Iris pigment epithelial cell (primary cell): Measurements from ENCODE around the gene DTYMK.
A peak's percentile ranks its signal among the peaks of the same experiment; 100 is the strongest.

Source experiments
- DNase-seq: peaks from one replicate; pipeline ENCODE4 v3.0.0-alpha.2; 2011; ENCODE audit warnings: low read depth

The DTYMK gene

DNA sequence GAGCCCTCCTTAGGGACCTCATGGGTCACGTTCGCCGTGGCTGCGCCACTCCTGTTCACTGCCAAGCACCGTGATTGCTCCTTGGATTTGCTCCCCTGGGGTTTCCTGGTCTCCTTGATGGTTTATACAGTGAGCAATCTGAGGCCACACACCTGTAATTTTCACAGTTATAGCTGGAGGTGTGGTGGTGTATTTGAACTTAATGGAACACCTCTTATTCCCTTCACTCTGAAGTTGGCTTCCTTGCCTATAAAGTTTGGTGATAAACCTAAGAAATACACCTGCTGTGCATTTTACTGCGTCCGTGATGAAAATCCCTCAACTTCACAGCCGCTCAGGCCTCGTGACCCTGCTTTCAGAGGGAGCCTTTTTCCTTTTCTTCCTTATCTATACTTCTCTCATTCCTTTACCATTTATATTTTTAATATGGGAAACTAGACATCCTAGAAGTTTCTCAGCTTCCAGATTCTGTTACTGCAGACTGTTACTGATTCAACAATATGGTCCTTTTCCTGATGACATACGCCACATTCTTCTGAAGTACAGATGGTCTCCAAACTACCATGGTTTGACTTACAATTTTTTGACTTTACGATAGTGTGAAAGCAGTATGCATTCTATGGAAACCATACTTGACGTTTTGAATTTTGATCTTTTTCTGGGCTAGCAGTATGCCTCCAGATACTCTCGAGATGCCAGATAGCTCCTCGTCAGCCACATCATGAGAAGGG lies 40.5 kb downstream of the DTYMK start:
- no peak for DNase-seq

DNA sequence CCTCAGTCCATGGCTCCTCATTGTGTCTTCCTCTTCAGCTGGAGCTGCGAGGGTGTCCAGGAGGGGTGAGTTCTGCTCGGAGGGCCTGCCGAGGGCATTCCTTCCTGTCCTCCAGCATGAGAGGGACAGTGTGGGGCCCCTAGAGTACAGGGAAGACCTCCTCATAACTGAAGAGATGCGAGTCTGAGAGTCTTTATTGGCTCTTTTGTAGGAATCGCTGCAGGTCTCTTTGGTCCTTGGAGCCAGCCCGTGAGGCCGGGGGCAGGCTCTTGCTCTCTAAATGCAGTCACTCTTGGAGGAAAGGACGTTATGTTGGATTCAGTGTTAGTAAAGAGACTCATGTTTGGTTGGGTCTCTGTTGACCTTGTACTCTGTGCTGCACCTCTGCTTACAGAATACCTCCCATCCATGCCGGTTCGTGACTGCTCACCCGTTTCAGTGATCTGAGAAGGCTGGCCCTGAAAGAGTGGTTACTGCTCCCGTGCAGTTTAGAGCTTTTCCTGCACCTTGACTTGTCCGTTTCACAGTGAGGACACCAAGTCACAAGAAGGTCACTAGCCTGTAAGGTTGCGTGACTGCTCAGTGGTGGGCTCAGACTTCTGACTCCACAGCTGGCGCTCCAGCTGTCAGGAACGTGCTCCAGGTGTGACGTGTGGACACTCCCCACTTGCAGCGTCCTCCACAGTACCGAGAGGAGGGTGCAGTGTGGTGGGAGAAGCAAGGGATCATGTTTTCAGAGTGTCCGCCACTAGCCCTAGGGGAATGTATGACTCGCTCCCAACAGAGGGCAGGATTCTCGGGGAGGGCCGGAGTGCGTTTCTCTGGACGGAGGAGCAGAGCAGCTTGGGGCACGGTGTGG lies 41.3 kb downstream of the DTYMK start:
- no peak for DNase-seq

DNA sequence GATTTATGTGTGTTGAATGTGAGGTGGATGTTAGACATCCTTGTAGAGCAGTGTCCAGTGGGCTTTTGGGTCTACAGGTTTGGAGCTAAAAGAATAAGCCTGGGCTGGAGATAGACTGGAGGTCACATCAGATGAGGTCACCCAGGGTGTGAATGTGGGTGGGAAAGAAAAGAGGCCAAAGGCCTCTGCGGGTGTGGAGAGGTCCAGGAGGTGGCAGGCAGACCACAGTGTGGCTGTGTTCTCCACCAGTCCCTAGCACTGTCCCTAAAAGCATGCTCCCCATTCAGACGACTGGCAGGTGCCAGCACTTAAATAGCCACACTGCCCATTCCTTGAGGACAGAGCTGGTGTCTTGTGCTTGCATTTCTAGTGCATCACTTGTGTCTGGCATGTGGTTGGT lies 45.0 kb downstream of the DTYMK start:
- no peak for DNase-seq

DNA sequence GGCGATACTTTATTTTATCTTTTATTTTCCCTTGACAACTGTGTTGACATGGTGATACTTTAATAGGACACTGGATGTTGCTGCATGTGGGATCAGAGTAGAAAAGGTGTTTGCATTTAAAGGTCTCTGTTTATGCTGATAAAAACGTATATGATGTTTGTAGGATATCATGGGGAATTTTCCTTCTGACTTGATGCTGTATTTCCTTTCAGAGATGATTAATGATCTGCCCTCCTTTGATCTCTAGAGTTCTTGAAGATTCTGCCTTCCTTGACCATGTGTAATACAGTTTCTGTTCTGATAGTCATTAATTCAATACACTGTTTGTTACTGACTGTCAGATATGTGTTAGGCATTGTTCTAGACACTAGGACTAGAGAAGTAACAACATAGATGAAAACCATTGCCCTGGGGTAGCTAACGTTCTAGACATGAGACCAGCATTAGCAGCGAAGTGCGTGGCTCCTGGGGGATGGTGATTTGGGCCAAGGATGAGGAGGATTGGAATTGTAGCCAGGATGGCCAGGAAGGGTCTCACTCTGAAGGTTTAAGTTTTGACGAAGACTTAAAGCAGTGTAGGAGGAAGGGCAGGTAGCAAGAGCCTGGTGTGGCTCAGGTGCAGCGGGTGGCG lies 46.3 kb downstream of the DTYMK start:
- no peak for DNase-seq

DNA sequence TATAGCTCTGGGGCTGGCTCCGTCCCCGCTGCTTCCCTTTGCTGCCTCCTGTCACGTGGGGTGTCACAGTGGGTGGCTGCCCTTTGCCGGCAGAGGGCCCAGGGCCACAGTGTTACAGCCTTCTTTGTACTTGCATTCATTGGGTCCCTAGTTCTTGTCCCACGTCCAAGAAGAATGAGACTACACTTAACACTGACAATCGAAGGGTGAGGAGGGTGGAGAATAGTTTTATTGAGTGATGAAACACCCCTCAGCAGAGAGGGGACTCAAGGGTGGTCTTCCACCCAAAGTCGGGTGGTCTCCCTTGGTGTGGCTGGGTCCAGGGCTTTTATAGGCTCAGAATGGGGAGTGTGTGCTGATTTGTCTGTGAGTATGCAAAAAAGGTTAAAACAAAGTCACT lies 47.2 kb downstream of the DTYMK start:
- DNase-seq, result no peak

DNA sequence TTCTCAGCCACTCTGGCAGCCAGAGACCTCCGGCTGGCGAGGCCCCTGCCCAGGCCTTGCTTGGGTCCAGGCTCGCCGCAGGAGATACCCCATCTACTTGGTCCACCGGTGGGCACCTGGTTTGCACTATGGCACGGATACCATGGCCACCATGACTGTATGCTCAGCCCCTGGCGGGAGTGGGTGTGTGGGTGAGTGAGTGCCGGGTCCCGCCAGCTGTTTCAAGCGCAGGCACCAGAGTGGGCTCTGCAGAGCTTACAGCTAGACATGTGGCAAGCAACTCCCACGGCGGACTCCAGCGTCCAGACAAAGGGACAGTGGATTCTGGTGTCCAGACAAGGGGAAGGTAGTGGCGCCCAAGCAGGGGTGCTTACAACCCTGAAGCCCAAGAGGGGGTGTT lies 47.7 kb downstream of the DTYMK start:
- DNase-seq, result no peak

DNA sequence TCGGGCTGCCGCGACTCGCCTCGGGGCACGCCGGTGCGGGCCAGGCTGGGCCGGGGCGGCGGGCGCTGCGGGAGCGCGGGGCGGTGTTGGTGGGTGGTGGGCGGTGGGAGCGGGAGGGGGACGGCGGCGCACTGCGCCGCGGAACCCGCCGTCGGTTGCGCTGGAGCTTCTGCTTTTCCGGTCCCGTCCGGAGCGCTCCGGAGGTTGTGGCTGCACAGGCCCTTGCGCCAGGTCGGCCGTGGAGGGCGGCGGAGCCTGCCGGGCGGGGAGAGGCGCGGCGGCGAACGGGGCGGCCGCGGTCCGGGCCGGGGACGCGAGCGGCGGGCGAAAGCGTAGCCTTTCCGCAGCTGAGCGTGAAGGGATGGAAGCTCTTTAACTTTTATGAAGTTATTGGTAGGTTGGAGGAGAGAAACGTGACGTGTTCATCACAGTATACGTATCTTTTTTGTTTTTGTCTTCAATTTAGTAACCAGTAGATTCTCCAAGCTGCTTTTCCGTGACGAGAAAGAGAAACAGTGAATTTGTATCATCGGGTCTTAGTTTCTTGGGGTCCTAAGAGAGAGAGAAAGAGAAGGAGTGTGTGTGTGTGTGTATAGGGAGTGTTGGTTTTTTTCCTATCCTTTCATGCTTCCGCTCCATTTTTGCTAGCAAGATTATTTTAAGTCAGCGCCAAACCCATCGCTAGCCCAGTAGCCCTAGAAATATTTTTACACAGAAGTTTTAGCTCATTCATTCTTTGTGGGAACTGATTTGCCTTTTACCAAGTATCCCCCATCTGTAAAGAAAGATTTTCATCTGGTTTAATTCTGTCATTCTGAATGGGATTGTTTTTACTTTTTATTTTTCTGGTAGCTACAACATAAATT lies 48.6 kb downstream of the DTYMK start:
- peak; percentile 33 for DNase-seq

DNA sequence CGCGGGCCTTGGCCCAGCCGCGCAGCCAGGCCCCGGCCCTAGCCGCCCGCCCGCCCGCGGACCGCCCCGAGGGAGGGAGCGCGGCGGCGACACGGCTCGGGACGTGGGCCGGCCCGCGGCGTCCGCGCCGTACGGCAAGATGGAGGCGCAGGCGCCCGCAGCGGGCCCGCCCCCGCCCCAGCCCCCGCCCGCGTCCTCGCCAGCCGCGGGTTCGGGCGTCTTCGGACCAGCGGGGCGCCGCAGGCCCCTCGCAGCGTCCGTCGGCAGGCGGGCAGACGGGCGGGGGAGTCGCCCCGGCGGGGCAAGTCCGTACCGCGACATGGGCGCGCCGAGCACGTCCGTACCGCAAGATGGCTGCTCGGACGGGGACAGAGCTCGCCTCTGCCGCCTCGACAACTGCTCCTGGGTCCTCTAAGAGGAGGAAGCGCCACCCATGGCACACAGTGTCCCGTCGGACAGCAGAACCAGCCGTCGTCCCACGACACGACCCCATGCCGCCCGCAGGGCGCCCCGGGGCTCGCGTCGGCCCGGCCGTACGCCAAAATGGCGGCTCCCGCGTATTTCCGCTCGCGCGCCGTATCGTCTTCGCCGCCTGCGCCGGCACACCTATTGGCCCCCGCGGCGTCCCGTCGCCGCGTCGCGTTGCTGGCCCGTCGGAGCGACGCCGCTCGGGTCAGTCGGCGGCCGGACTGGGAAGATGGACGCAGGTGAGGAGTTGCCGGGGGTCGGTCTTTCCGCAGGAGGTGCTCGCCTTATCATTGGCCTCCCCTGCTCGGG lies 49.4 kb downstream of the DTYMK start, which contains the start of the genes ATG4B and THAP4:
ATG4B (plus strand) TSS at position 676 of the 777 bp plus-strand sequence; CDS start at position 698, 22 bp downstream.
THAP4 (minus strand) TSS at position 141 of the 777 bp plus-strand sequence. CDS start 141 bp downstream, outside the sequence.
- DNase-seq, result peak; percentile 86

DNA sequence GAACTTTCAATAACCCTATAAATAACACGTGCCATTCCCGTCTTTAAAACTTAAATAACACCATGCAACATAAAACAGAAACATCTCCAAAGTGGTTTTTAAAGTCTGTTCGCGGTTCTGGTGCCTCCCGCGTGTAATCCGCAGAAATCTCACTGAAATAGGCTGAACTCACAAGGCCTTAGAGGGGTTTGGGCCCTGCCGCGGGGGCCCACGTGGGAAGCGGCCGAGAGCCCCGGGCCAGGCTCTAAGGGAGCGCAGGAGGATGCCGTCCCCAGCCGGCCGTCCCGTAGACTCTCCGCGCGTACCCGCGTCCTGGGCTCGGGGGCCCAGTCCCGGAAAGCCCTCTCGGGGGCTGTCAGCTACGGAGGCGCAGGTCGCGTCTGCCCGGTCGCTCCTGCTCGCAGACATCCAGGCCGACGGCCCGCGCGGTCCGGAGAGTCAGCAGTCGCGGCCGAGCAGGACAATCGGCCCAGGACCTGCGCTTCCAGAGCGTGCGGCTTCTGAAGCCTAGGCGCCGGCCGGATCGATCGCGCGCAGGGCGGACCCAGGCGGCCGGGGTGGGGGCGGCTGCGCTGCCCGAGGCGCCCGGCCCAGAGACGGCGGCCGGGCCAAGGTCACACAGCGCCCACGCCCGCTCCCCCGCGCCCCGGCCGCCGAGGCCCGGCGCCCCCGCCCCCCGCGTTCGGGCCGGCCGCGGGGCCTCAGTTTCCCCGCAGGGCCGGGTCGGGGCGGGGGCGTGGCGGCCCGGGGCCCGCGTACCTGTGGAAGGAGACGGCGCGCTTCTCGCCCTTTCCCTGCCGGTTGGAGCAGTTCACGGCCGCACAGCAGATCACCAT lies 50.2 kb downstream of the DTYMK start:
- peak; percentile 48 for DNase-seq

DNA sequence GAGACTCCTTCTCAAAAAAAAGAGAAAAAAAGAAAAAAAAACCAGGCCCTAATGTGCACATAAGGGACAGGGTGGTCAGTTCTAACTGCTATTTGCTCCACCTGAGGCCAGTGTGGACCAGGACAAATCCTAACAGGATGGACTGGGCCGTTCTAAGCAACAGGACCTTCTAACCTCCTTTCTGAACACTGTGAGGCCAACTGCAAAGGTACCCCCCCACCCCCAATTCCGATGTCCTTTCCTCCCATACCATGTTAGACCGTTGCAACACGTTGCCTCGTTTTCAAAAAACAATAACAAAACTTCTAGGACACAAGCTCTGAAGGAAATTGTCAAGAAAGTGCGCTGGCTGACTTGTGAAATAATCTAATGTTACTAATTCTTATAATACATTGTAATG lies 50.9 kb downstream of the DTYMK start:
- DNase-seq, result peak; percentile 35

DNA sequence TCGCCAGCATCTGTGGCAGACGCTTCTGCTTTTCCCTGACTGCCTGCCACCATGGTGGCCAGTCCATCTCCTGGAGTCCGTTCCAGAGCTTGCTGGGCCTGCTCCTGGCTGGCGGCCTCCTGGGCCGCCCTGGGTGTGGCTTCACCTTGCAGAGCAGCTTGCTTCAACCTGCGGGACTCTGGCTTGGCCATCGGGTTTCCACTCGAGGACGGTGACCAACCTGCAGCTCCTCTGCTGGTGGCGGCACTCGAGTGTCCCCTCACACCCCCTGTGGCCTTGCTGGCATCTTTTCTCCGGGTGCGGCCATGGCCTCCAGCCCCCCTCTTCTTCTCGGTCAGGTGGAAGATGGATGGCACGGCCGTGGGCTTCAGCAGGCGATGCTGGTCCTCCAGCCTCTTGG lies 53.1 kb downstream of the DTYMK start:
- DNase-seq, result no peak

DNA sequence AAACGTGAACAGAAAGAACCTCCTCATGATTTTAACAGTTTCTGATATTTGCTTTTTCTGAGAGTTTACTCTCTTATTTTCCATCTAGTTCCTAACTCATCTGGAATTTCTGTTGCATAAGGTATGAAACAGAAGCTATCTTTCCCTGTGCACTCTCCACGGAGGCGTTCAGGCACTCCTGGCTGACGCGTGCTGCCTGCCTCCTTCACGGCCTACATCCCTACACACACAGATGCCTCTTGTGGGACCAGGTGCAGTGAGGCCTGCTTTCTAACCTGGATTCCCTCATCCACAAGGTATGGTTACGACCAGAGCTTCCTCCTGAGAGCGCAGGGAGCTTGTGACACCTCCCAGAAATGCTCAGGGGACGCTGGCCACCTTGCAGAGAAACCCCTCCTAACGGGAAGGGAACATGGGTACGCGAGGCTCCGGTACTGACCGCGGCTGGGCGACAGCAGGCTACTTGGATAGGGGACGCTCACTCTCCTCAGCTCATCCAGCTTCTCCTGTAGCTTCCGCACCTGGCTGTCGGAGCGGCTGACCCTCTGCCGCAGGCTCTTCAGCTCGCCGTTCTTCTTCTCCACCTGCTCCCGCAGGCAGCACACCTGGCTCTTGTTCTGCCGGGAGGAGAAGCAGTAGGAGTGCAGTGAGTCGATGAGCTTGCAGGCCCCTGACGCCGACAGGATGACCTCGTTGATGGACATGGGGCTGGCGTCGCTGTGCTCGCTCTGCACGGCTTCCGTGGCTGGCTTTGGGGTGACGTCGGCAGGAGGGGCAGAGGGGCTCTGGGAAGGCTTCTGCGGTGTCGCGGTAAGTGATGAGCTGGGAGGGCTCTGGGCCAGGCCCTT lies 53.9 kb downstream of the DTYMK start:
- DNase-seq, result no peak

DNA sequence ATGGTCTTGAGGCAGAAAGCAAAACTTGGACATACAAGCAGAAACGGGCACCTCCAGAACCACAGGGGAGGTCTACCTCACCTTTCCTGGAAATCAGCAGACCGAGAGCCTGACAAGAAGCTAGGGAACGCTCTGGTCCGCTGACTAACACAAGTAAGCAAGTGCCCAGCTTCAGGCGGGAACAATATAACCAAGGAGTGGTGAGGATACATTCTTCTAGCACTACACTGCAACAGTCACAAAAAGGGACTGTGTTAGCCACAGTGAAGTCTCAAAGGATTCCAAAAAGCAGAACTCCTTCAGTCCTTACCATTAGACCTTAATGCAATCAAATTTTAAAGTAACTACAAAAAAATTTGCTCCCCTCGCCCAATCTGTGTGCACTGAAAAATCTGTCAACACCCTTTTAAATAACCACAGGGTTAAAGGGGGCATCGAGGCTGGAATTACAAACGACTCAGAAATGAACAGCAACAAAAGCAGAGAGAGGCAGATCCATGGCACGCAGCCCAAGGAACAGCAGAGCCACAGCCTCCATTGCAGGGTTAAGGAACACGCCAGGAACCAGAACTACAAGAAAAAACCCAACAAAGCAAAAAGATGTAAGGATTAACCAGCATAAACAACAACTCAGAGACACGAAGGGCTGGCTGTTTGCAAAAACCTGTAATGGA lies 56.7 kb downstream of the DTYMK start:
- DNase-seq, result peak; percentile 85

DNA sequence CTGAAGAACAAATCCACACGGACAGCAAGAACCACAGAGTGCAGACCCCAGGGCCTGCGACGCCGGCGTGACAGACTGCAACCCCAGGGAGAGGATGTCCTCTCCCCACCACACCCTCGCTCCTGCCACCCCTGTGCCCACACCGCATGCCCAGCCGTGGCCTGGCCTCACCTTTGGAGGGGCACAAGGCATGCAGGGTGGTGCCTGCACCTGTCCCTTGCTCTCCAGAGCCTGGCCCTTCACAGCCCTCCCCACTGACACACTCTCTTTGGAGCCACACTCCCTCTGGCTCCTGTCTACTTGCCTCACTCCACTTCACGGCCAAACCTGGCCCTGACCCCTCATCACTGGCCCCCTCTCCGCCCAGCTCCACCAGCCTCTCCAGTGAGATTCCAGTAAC lies 58.9 kb downstream of the DTYMK start:
- DNase-seq, result no peak
